RCC 7860 (cell line): Measurements from ENCODE around the gene CD84.
"Not testable (repeated sequence)": the region's sequence is repeated elsewhere in the genome, so short reads cannot be mapped to it uniquely, and the experiment has no call there.

Experiments
- DNase-seq: peaks from one replicate; pipeline ENCODE4 v3.0.0-alpha.2; 2015; ENCODE audit warnings: low spot score
- FAIRE-seq: peaks from 2 replicates; lab custom pipeline; 2012; peaks lifted over from hg19 to GRCh38; lab: Jason Lieb, UNC

CD84 gene

DNA sequence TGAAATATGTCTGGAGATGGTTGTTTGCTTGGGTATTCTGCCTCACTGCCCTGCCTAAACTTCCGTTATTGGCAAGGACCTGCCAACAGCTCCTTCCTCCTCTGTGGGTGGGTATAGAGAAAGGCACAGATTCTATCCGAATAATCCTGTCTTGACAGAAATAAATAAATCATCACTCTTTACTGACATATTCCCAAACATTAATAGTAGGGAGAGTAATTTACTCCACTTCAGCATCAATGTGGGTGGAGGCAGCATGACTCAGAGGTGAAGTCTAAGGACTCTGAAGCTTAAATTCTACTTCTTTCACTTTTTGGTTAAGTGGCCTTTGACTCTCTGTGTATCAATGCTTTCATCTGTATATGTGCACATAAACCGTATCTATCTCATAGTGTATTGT is 2.9 kb downstream of the CD84 start:
- FAIRE-seq = no peak
- DNase-seq = no peak

DNA sequence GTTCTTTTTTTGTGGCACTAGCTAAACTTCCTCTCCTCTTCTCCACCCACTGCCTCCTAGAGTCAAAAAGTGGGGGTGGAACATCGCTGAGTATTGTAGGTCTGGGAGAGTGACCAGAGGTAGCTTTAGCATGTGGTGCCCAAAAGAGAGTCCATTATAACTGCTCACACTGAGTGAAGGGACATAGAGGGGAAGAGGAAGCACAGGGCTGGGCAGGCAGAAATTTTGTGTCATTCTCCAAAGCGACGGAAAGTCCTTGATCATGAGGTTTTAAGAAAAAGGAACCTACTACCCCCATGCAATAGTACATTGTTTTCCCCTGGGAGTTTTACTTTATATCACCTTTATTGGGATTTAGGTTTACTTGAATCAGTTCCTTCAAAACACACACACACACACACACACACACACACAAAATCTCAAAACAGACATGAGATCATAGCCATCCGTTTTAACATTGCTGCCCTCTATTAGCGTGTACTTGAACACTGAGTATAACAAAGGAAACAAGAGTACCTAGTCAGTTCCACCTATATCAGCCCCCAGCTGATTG is 4.1 kb downstream of the CD84 start:
- FAIRE-seq = no peak
- DNase-seq = no peak

- DNase-seq = no peak
- FAIRE-seq = no peak
These were observed 8.5 kb downstream of the CD84 start for GRCh38 chr1:160570840-160571239.

DNA sequence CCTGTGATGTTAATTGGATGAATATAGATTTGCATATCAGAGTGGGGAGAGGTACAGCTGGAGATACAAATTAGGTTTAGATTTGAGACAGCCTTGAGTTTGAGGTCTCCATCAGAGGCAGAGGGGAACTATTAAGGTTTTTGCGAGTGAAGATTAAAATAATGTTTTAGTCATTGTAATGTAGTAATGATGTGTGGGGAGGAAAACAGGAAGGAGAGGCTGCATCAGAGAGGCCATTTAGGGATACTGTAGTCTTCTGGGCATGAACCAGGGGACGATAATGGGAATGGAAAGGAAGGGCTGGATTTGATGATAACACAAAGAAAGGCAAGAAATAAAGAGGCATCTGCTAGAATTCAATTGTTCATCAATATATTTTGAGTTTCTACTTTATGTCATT is 9.5 kb downstream of the CD84 start:
- DNase-seq (no peak), FAIRE-seq (no peak)

DNA sequence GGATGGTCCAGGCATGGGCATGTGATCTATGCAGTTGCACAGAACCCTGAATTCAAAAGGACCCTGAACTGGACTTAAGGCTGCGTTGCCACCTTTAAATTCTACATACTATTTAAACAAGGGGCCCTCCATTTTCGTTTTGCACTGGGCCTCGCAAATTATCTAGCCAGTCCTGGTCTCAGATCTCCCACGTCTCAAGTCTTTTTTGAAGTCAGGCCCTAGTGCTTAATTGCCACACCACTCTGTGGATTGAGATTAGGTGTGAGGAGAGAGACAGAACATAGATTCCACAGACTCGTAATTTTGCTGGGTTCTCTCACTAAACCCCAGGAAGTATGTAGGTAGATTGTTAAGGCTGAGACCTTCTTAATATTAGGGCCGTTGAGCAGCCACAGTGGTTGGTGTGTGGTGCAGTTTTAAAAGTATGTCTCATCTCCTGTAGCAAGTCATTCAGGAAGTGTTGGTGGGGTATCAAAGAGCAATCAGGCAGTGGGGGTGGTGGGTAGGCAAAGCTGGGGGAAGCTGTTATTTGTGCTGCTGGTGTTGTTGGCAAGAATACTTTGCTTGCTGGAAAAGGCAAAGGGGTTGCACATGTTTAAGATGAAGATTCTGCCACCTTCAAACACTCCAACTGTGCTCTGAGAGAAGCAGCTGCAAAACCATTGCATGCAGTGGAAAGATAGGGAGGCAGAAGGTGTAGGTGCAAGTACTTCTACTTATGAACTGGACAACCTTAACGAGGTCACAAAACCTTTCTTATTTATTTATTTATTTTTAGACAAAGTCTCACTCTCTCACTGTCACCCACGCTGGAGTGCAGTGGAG is 11.2 kb downstream of the CD84 start:
- DNase-seq = no peak
- no peak for FAIRE-seq

DNA sequence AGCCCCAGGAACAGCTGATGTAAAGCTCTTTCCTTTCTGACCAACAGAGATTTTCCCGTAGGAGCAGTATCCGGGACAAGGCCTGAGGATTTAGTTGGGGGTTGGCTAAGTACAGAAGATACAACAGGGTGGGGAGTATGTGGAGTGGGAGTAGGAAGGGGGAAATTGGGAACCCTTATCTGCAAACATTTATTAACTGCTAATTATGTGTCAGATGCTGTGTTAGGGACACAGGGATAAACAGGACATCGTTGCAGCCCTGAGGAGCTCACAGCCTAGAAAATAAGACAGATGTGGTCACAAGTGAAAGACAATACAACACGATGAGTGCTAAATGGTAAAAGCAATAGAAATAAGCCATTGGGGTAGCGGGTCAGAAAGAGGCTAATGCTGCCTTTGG is 12.0 kb downstream of the CD84 start:
- DNase-seq (no peak), FAIRE-seq (no peak)

DNA sequence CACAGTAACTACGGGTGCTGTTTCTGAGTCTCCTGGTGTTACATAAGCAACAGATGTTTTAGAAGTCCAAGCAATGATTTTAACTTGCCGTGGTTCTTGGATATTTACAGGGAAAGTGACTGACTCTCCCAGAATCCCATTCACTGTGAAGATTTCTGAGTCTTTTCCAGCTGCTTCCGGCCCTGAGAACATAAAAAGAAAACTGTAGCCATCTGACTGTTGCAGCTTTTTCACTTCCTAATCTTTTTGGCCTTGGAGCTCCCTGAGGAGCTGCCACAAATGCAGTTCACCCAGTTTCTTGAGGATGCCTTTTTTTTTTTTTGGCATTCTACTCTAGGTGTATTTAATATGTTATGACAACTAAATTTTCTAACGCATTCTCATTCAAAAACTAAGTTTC is 13.7 kb downstream of the CD84 start:
- DNase-seq = no peak
- no peak for FAIRE-seq

- FAIRE-seq, DNase-seq: not testable (repeated sequence)
These were observed 16.1 kb downstream of the CD84 start for GRCh38 chr1:160563230-160563629.

DNA sequence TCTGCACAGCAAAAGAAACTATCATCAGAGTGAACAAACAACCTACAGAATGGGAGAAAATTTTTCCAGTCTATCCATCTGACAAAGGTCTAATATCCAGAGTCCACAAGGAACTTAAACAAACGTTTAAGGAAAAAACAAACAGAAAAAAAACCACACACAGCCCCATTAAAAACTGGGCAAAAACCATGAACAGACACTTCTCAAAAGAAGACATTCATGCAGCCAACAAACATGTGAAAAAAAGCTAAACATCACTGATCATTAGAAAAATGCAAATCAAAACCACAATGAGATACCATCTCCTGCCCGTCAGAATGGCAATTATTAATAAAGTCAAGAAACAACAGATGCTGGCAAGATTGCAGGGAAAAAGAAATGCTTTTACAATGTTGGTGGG is 16.6 kb downstream of the CD84 start:
- not testable (repeated sequence) for FAIRE-seq

DNA sequence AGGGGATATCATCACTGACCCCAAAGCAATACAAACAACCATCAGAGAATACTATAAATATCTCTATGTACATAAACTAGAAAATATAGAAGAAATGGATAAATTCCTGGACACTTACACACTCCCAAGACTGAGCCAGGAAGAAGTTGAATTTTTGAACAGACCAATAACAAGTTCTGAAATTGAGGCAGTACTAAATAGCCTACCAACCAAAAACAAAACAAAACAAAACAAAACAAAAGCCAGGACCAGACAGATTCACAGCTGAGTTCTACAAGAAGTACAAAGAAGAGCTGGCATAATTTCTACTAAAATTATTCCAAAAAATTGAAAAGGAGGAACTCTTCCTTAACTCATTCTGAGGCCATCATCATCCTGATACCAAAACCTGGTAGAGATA is 18.5 kb downstream of the CD84 start:
- FAIRE-seq = no peak
- DNase-seq = no peak

More for the DNA sequence above, 16.6 kb downstream of the CD84 start:
- DNase-seq = not testable (repeated sequence)

DNA sequence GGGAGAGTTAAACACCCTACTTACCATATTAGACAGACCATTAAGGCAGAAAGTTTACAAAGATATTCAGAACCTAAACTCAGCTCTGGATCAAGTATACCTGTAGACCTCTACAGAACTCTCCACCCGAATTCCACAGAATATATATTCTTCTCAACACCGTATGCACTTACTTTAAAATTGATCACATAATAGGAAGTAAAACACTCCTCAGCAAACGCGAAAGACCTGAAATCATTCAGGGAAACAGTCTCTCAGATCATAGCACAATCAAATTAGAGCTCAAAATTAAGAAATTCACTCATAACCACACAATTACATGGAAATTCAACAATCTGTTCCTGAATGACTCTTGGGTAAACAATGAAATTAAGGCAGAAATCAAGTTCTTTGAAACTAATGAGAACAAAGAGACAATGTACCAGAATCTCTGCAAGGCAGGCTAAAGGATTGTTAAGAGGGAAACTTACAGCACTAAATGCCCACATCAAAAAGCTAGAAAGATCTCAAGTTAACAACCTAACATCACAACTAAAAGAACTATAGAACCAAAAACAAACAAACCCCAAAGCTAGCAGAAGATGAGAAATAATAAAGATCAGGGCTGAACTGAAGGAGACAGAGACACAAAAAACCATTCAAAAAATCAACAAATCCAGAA is 19.1 kb downstream of the CD84 start:
- FAIRE-seq (no peak), DNase-seq (no peak)

GRCh38 chr1:160559437-160559836 is 19.9 kb downstream of the CD84 start:
- not testable (repeated sequence) for DNase-seq, FAIRE-seq

GRCh38 chr1:160558660-160559380 is 20.5 kb downstream of the CD84 start:
- no peak for DNase-seq
- no peak for FAIRE-seq

- FAIRE-seq = no peak
- DNase-seq = no peak
These were observed 25.5 kb downstream of the CD84 start for GRCh38 chr1:160553778-160554177.

- no peak for FAIRE-seq
These were observed 26.9 kb downstream of the CD84 start for GRCh38 chr1:160552425-160552824.

DNA sequence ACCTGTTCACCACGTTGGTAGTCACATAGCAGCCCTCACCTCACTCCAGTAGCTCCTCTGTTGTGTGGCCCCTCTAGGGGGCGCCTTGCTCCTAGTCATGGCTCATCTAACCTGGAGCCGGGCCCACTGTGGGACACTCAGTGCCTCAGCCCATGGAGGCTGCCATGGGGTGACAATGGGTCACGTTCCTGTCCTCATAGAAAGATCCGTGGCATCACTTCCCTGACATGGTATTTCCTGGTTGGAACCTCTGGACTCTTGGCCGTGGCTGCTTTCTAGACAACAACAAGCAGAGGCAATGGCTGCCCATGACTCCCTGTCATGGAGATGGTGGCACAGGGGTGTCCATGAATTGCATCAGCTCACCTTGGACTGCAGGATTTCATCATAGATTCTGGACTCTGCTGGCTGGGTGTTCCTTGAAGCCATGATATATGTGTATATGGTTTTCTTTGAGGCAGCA is 28.7 kb downstream of the CD84 start:
- FAIRE-seq (no peak), DNase-seq (no peak)

More at GRCh38 chr1:160552425-160552824, 26.9 kb downstream of the CD84 start:
- DNase-seq = no peak

DNA sequence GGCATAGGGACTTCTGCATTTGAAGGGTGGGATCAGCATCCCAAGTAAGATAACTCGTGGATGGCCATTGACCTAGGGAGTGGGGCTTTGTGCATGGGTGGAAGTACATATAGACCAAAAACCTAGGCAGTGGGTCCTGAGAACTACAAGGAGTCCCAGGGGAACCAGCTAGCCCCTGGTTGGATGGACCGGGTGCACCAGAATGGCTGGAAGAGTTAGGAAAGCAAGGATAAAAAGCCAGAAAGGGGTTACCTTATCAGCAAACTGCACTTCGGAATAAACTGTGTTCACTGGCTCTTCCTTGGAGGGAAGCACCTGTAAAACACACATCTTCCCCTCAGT is 29.7 kb downstream of the CD84 start:
- no peak for FAIRE-seq

DNA sequence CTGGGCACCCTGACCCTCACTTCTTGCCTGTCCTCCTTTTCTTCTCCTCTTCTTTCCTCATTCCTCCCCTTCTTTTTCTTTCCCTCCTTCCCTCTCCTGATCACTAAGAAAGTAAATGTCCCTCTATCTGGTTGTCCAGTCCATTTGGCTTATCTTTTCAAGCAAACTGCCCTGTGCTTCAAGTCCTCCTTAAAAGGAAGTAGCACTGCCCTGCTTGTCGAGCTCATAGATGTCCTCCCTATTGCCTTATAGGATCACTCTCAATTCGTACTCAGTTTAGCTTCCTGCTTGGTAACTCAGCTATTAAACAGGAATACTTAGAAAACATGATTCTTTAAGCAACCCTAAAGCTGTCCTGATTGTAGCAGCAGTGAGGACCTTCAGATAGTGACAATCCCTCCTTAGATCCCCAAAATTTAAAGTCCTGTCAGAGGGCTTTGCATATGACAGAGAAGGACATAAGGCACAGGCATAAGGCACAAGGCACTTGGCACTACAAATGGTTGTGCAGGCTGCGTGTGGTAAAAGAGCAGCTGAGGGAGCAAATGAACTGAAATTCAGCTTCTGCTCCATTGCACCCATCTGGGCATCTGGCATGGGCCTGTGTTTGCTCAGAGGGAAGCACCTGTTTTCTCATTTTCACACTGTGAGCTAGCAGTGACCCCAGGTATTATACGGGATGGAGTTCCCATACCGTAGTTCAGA is 30.2 kb downstream of the CD84 start:
- no peak for DNase-seq
- no peak for FAIRE-seq

More for the DNA sequence above, 29.7 kb downstream of the CD84 start:
- no peak for DNase-seq

- DNase-seq (no peak), FAIRE-seq (no peak)
These were observed 31.1 kb downstream of the CD84 start for GRCh38 chr1:160548183-160548582.

DNA sequence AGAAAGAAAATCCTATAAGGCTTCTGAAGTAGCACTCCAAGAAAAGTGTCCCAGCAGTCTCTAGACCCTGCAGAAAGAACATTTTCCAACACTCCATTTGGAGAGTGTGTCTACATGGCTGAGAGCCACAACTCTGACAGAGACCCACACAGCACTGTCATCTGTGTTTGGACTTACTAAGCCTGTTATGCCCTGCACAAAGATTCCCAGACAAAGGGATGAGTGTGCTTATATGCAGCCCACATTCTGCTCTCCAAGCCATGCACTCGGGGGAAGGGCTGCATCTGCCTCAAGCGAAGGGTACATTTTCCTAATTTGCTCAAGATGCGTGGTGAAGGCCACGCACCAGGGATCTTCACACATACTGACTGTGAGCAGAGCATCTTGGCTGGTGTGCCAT is 31.9 kb downstream of the CD84 start:
- no peak for DNase-seq
- FAIRE-seq = no peak

GRCh38 chr1:160546942-160547341 is 32.4 kb downstream of the CD84 start:
- no peak for FAIRE-seq
- DNase-seq = no peak
